ENCODE results near the gene UBALD1.

UBALD1 gene

GRCh38 chr16:4604401-4604800 lies 10.3 kb downstream of the UBALD1 start:
- TF ChIP-seq CTCF (conservative IDR thresholded peaks at IDR 0.05; ENCODE audit: control insufficient read depth, insufficient read depth, low read depth, low read length): no peak
- no peak overlapping the region for H3K4me3 ChIP-seq (ENCODE audit: control insufficient read depth, low read depth, low read length)
- DNase-seq (ENCODE audit: low read depth): no peak

GRCh38 chr16:4603624-4604170 lies 11.0 kb downstream of the UBALD1 start:
- TF ChIP-seq CTCF (conservative IDR thresholded peaks at IDR 0.05; ENCODE audit: control insufficient read depth, insufficient read depth, low read depth, low read length): no peak
- DNase-seq (ENCODE audit: low read depth): no peak

GRCh38 chr16:4602331-4602730 lies 12.4 kb downstream of the UBALD1 start:
- DNase-seq (ENCODE audit: low read depth): no peak
- no peak for TF ChIP-seq CTCF (conservative IDR thresholded peaks at IDR 0.05; ENCODE audit: control insufficient read depth, insufficient read depth, low read depth, low read length)
- no peak overlapping the region for H3K4me3 ChIP-seq (ENCODE audit: control insufficient read depth, low read depth, low read length)

More at GRCh38 chr16:4603624-4604170, 11.0 kb downstream of the UBALD1 start:
- no peak overlapping the region for H3K4me3 ChIP-seq (ENCODE audit: control insufficient read depth, low read depth, low read length)

GRCh38 chr16:4601864-4602186 lies 12.9 kb downstream of the UBALD1 start:
- DNase-seq (ENCODE audit: low read depth): no peak
- H3K4me3 ChIP-seq (ENCODE audit: control insufficient read depth, low read depth, low read length): no peak overlapping the region
- TF ChIP-seq CTCF (conservative IDR thresholded peaks at IDR 0.05; ENCODE audit: control insufficient read depth, insufficient read depth, low read depth, low read length): no peak

DNA sequence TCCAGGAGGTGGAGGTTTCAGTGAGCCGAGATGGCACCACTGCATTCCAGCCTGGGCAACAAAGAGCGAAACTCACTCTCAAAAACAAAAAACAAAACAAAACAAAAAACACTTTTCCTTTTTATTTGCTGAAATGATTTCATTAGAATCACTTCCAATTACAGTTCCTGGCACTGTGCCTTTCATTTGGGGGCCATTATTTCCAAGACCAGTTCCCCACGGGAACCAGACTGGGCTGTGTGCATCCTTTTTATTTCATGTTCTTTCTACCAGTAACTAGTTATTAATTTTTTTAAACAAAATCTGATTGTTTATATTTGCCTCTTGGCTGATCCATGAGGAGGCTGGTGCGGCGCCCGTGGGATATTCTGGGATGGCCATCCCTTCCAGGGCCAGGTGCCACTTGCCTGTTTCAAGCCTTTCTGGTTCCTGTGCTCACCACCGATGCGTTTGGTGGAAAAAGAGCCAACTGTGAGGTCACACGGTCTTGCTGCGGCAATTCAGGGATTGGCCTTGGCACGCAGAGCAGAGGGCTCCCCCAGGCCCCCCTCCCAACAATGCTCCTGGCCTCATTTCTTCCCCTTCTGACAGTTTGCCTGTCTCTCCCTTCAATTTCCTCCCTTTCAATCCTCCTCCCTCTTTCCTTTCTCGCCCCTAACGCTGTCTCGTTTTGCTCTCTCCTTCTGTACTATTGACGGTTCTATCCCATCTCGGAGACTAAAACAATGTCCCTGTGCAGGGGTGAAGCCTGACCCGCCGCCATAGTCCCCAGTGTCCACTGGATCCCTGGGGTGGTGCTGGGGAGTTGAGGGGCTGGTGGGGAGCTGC lies 13.4 kb downstream of the UBALD1 start:
- TF ChIP-seq CTCF (conservative IDR thresholded peaks at IDR 0.05; ENCODE audit: control insufficient read depth, insufficient read depth, low read depth, low read length): no peak
- H3K4me3 ChIP-seq (ENCODE audit: control insufficient read depth, low read depth, low read length): no peak overlapping the region
- DNase-seq (ENCODE audit: low read depth): no peak

GRCh38 chr16:4599545-4599944 lies 15.1 kb downstream of the UBALD1 start:
- TF ChIP-seq CTCF (conservative IDR thresholded peaks at IDR 0.05; ENCODE audit: control insufficient read depth, insufficient read depth, low read depth, low read length): no peak
- H3K4me3 ChIP-seq (ENCODE audit: control insufficient read depth, low read depth, low read length): no peak overlapping the region
- no peak for DNase-seq (ENCODE audit: low read depth)
